Activated CD4-positive, alpha-beta T cell treated with anti-CD3 and anti-CD28 coated beads, Interleukin-2, Interleukin-4, amounts not matched to agents 100 ng/mL and 50 ng/mL, durations not matched to agents 16 hours and 8 hours (primary cell): ENCODE measurements around the gene CBX2.
A peak's percentile ranks its signal among the peaks of the same experiment; 100 is the strongest.

Experiments used
- DNase-seq: peaks from one replicate; pipeline ENCODE4 v3.0.0-alpha.2; 2020; ENCODE audit warnings: low spot score

Gene CBX2

GRCh38 chr17:79788455-79788854 is 10.5 kb downstream of the CBX2 start:
- no peak for DNase-seq

- no peak for DNase-seq
Observed at GRCh38 chr17:79788989-79789942, 11.3 kb downstream of the CBX2 start.

DNA sequence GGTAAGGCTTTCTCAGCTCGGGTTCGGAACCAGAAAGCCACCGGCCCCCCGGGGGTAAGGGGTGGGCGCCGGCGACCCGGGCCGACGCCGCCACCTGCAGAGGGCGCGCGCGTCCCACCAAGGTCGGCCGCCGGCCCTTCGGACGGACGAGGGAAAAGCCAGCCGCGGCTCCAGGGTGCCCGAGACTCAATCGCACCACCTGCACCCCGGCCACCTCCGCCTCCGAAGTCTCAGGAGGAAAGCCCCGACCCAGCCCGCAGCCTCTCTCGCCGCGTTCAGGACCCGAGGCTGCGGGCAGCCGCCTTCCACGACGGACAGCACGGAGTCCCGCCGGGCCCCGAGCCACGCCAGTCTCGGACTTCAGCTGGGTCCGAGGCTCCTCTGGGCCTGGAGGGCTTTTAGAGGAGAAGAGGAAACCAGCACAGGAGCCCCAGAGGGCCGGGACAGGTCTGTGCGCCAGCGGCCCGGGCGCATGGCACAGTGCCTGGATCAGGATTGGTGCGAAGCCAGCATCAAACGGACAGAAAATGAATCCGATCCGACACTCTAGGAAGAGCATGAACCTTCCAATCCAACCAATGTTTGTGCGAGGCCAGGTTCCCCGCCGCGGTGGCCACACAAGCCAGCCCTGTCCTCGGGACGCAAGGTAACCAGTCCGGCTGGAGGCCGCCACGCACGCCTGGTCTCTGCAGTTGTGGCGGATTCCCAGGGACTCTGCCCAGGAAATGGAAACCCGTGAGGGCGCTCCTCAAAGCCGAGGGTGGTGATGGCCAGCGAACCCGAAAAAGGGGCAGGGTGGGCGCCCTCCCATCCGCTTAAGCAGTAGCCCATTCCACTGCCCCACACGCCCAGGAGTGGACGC is 12.2 kb downstream of the CBX2 start:
- no peak for DNase-seq

DNA sequence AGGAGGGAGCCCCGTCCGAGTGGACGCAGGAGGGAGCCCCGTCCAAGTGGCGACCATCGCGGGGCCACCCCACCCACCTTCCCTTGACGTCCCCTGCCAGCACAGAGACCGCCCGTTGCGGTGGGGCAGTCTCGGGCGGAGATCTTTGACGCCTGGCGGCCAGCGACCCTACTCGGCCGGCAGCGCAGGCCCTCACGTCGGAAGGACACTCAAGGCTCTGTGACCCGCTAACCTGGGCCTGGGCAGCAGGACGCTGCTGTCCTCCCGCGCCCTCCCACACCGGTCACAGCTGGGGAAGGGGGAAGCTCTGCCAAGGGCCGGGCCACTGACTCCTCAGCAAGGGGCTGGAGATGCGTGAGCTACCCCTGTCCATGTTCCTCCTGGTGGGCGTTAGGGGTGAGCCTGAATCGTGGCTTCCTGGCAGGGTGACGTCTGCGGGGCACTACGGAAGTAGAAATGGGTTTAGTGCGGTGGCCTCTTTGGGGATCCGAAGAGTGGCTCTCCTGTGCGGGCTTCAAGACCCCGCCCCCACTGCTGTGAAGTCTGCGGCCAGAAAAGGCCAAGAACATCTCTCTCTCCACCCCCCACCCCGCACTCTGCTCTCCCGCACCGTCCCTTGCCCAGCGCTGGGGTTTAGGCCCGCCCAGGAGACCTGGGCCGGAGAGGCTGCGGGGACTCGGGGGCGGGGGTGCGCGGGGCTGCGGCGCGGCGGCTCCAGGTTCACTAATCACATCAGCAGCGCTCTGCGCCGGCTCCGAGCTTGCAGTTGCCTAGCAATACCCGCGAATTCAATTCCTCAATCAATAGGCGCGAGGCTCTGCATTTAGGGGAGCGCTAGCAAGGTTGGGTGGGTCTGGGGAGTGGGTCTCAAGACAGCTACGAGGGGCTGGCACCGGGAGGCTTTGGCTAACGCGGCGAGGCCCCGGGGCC is 13.1 kb downstream of the CBX2 start:
- no peak for DNase-seq

GRCh38 chr17:79791735-79792161 is 13.8 kb downstream of the CBX2 start:
- DNase-seq = no peak

DNA sequence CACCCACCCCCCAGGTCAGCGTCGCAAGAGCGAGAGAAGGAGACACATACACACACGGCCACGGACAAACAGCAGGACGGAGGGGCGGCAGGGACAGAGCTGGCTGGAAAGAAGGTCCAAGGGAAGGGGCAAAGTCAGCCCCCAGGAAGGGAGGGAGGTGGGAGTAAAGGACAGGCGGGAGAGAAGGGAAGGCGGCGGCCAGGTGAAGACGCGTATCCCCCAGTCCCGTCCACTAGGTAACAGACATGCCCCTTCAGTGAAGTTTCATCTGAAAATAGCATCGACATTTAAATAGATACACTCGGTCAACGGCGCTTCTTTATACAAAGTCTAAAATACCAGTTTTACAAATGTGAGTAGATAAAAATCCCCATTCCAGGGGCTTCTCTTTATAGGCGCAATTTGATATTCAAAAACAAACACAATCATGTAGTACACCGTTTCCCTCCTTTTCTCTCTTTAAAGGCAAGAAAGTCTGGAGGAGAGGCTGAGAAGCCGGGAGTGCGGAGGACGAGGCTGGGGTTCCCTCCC is 14.5 kb downstream of the CBX2 start:
- no peak for DNase-seq

GRCh38 chr17:79792984-79793923 is 15.3 kb downstream of the CBX2 start:
- no peak for DNase-seq

GRCh38 chr17:79793924-79794304 is 16.0 kb downstream of the CBX2 start:
- no peak for DNase-seq

GRCh38 chr17:79794659-79795511 is 16.9 kb downstream of the CBX2 start:
- no peak for DNase-seq

- no peak for DNase-seq
Observed at GRCh38 chr17:79795795-79796443, 18.0 kb downstream of the CBX2 start.

DNA sequence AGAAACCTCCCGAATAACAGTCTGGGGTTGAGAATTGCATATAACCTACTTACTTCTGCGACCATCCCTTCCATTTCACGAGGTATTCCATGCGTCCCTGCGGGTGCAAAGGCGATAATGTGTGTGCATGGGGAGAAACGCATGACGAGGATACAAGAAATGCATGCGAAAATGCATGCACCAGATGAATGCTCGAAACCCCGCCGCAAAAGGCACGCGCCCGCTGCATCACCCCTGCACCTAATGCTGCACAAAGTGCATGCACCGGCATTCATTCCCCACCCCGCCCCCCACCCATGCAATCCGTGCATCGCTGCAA is 18.5 kb downstream of the CBX2 start:
- no peak for DNase-seq

GRCh38 chr17:79796763-79797491 is 19.0 kb downstream of the CBX2 start, which contains the start of gene CBX8:
Gene CBX8 (minus strand): TSS chr17:79797077. CDS start chr17:79796998, 79 bp downstream.
- peak; percentile 99 for DNase-seq

- no peak for DNase-seq
Observed at GRCh38 chr17:79797492-79798298, 19.7 kb downstream of the CBX2 start.

- DNase-seq = no peak
Observed at GRCh38 chr17:79798299-79799173, 20.6 kb downstream of the CBX2 start.

DNA sequence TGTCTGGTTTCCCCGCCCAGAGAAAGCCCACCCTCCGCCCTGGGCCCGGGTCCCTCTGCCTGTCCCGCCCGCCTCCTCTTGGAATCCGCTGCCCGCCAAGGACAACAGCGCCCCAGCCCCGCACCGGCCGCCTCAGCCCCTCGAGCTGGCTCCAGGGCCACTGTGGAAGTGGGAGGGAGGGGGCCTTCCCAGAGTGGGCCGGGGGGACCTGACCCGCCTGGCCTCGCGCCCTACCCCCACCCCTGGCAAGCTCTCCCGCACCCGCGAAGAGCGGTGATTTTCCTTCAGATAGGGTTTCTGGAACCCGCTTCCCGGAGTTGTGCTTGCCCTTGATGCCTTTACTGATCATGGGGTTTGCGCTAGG is 21.2 kb downstream of the CBX2 start:
- DNase-seq = no peak

DNA sequence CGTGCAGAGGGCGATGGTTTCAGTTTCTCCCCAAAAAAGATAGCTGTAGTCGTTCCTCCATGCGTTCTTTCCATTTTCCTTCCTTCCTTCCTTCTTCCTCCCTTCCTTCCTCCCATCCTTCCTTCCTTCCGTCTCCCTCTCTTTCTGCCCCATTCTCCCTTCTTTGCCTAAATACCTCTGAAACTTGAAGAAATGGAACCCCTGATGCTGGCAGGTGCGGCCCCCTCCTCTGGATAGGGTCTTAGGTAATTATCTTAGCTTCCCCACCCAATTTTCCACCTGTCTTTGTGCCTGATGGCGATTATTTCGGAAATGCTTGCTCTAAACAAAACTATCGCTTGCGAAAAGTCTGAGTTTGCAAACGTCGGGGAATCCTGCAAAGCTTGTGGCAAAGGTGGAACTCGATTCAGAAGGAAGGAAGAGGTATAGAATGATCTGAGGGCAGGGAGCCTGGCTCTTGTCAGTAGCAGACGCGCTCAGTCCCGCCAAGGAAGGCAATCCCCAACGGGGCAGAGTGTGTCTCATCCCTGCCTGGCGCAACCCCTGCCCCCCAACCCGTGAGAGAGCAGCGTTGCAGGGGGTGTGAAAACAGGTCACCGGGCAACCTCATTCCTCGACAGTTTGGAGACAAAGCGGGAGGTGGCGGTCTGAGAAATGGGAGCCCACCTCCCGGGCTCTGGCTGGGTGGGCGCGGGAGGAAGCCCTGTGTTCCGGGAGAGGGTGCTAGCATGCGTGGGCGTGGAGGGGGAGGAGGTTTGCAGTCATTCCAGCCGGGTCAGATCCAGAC is 21.8 kb downstream of the CBX2 start:
- DNase-seq = no peak
